C4-2B (cell line): ENCODE measurements around the gene C1orf232.

Source experiments
- H3K27ac ChIP-seq: fragments of 450-650 bp; 2 replicates; pipeline ENCODE4 v1.5.1; 2017
- CTCF ChIP-seq: fragments of 450-650 bp; conservative IDR thresholded peaks from 2 replicates; pipeline ENCODE4 v1.5.1; 2017; ENCODE audit warnings: mild to moderate bottlenecking
- ZFX ChIP-seq: fragments of 450-650 bp; IDR thresholded peaks from 2 replicates; pipeline ENCODE4 v1.6.1; 2017

The C1orf232 gene

GRCh38 chr1:26125946-26126320 is 42.8 kb downstream of the C1orf232 start:
- no peak for TF ChIP-seq CTCF
- no peak for TF ChIP-seq ZFX
- no peak overlapping the region for H3K27ac ChIP-seq

- no peak overlapping the region for H3K27ac ChIP-seq
- TF ChIP-seq ZFX, result no peak
- TF ChIP-seq CTCF, result no peak
These were observed 43.4 kb downstream of the C1orf232 start for GRCh38 chr1:26125382-26125781.

GRCh38 chr1:26124418-26125331 is 44.1 kb downstream of the C1orf232 start:
- TF ChIP-seq ZFX, result no peak
- TF ChIP-seq CTCF, result no peak
- no peak overlapping the region for H3K27ac ChIP-seq

- no peak for TF ChIP-seq ZFX
- no peak for TF ChIP-seq CTCF
- H3K27ac ChIP-seq, result no peak overlapping the region
These were observed 45.5 kb downstream of the C1orf232 start for GRCh38 chr1:26122988-26123973.

- TF ChIP-seq CTCF, result no peak
- TF ChIP-seq ZFX, result no peak
- no peak overlapping the region; the same call in 1 of the 2 replicates for H3K27ac ChIP-seq
These were observed 46.6 kb downstream of the C1orf232 start for GRCh38 chr1:26121854-26122773.

GRCh38 chr1:26119892-26120608 is 48.7 kb downstream of the C1orf232 start:
- no peak overlapping the region for H3K27ac ChIP-seq
- TF ChIP-seq ZFX (no peak), CTCF (no peak)
